Glutamatergic neuron (in vitro differentiated cells): Measurements from ENCODE around the gene CDK5RAP2. TPM values are rescaled to one million over a fixed set of nuclear protein-coding genes. Genes with fewer than 3 reads are reported as not detected.

ENCODE experiments used
- DNase-seq: peaks from one replicate; pipeline ENCODE4 v3.0.0; 2022
- H3K27ac Mint-ChIP-seq: one replicate; pipeline ENCODE4 v1.8.0; 2020; ENCODE audit warnings: mild to moderate bottlenecking, mixed read lengths, inconsistent platforms; ENCODE audit not compliant: unreplicated experiment
- H3K27me3 Mint-ChIP-seq: one replicate; pipeline ENCODE4 v1.8.0; 2020; ENCODE audit warnings: mild to moderate bottlenecking, moderate library complexity, mixed read lengths, inconsistent platforms; ENCODE audit not compliant: unreplicated experiment
- H3K36me3 Mint-ChIP-seq: one replicate; pipeline ENCODE4 v1.8.0; 2020; ENCODE audit warnings: mild to moderate bottlenecking, mixed read lengths, inconsistent platforms; ENCODE audit not compliant: unreplicated experiment
- H3K4me1 Mint-ChIP-seq: one replicate; pipeline ENCODE4 v1.8.0; 2020; ENCODE audit warnings: mild to moderate bottlenecking, low read depth, mixed read lengths, inconsistent platforms; ENCODE audit not compliant: unreplicated experiment
- H3K4me3 Mint-ChIP-seq: one replicate; pipeline ENCODE4 v1.8.0; 2020; ENCODE audit warnings: mild to moderate bottlenecking, mixed read lengths, inconsistent platforms; ENCODE audit not compliant: unreplicated experiment
- H3K9me3 Mint-ChIP-seq: one replicate; pipeline ENCODE4 v1.8.0; 2020; ENCODE audit warnings: mild to moderate bottlenecking, moderate library complexity, mixed read lengths, inconsistent platforms; ENCODE audit not compliant: unreplicated experiment
- CTCF ChIP-seq: fragments of 200-600 bp; sonication (generic); IDR thresholded peaks from one replicate; pipeline ENCODE4 v1.5.0; 2021; ENCODE audit not compliant: partially characterized antibody, unreplicated experiment
- total RNA-seq: library from RNA; stranded (reverse); fragmentation: NEBNext Ultra II Directional; extraction: Animal tissue kit (Norgen Biotek cat#: 25700); gene quantifications from one replicate; pipeline ENCODE4 v1.2.1, GENCODE V29; 2021; ENCODE audit not compliant: unreplicated experiment

CDK5RAP2 gene
- total RNA-seq, 1 donor from 2014 or later = 53.2 TPM

- no peak overlapping the region for H3K4me3 Mint-ChIP-seq
- peaks cover 5% of the 10 kb centered on the region for H3K27me3 Mint-ChIP-seq
- DNase-seq = no peak
- TF ChIP-seq CTCF = no peak
- H3K4me1 Mint-ChIP-seq = no peaks in the 10 kb centered on the region
- H3K27ac Mint-ChIP-seq = no peak overlapping the region
- peaks cover 2% of the 10 kb centered on the region for H3K9me3 Mint-ChIP-seq
- peaks cover 22% of the 10 kb centered on the region for H3K36me3 Mint-ChIP-seq
Observed at GRCh38 chr9:120360510-120360909, 219.5 kb downstream of the CDK5RAP2 start.

- Mint-ChIP-seq H3K27me3 (peaks cover 5% of the 10 kb centered on the region), H3K4me3 (no peak overlapping the region), H3K9me3 (peaks cover 2% of the 10 kb centered on the region), H3K27ac (no peak overlapping the region), H3K36me3 (peaks cover 20% of the 10 kb centered on the region), H3K4me1 (no peaks in the 10 kb centered on the region)
- DNase-seq = no peak
- TF ChIP-seq CTCF = no peak
Observed at GRCh38 chr9:120360046-120360445, 219.9 kb downstream of the CDK5RAP2 start.

- Mint-ChIP-seq H3K4me3 (no peak overlapping the region), H3K4me1 (no peaks in the 10 kb centered on the region), H3K27ac (no peak overlapping the region), H3K9me3 (no peaks in the 10 kb centered on the region), H3K36me3 (peaks cover 14% of the 10 kb centered on the region), H3K27me3 (peaks cover 3% of the 10 kb centered on the region)
- TF ChIP-seq CTCF = no peak
- no peak for DNase-seq
Observed at GRCh38 chr9:120358877-120359276, 221.1 kb downstream of the CDK5RAP2 start.

DNA sequence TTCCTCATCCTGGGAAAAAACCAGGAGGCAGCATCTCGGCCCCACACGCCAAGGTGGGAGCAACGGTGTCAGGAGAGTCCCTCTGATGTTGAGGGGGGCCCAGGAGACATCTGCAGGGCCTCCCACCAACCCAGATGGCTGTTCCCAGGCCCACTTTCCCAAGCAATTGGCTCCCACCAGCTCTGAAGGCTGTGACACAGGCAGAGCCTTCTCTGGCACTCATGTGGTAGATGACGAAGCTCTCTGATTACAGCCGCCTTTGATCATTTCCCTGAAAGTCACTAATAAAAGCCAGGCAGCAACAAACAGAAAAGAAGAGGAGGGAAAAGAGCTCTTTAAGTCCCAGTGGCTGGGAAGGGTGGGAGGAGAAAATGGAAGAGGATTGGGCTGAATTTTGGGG lies 226.5 kb downstream of the CDK5RAP2 start:
- Mint-ChIP-seq H3K9me3 (no peaks in the 10 kb centered on the region), H3K27ac (no peak overlapping the region), H3K36me3 (peaks cover 12% of the 10 kb centered on the region), H3K4me3 (no peak overlapping the region), H3K4me1 (peaks cover 4% of the 10 kb centered on the region), H3K27me3 (peaks cover 5% of the 10 kb centered on the region)
- no peak for DNase-seq
- TF ChIP-seq CTCF = no peak

DNA sequence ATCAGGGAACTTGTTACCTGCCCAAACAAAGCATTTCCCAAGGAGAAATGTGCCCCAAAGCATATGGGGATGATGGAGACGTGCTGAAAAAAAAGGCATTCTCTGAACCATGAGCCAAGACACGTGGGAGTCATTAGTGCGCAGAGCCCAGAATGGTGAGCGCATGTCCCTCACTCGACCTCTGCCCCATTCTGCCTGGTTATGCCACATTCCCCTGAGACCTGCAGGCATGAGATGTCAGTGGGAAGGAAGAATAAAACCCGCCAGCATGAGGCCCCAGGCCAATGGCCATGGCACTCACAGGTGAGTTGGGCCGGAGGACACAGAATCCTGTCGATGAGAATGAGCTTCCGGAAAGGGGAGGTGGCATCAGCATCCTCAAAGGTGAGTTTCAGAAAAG lies 228.9 kb downstream of the CDK5RAP2 start:
- no peaks in the 10 kb centered on the region for H3K9me3 Mint-ChIP-seq
- H3K4me1 Mint-ChIP-seq = peaks cover 4% of the 10 kb centered on the region
- no peak overlapping the region for H3K27ac Mint-ChIP-seq
- peaks cover 8% of the 10 kb centered on the region for H3K36me3 Mint-ChIP-seq
- no peak for TF ChIP-seq CTCF
- no peak overlapping the region for H3K4me3 Mint-ChIP-seq
- peaks cover 5% of the 10 kb centered on the region for H3K27me3 Mint-ChIP-seq
- no peak for DNase-seq
